ENCODE data around the gene SUPT5H. TPM values are rescaled to one million over a fixed set of nuclear protein-coding genes. Genes with fewer than 3 reads are reported as not detected.

Gene SUPT5H
- total and polyA plus RNA-seq, 2 of the 13 experiments (the other 11 are each of a cell fraction or from before 2014, with no cell fraction given): 48.2 to 51.7 TPM

DNA sequence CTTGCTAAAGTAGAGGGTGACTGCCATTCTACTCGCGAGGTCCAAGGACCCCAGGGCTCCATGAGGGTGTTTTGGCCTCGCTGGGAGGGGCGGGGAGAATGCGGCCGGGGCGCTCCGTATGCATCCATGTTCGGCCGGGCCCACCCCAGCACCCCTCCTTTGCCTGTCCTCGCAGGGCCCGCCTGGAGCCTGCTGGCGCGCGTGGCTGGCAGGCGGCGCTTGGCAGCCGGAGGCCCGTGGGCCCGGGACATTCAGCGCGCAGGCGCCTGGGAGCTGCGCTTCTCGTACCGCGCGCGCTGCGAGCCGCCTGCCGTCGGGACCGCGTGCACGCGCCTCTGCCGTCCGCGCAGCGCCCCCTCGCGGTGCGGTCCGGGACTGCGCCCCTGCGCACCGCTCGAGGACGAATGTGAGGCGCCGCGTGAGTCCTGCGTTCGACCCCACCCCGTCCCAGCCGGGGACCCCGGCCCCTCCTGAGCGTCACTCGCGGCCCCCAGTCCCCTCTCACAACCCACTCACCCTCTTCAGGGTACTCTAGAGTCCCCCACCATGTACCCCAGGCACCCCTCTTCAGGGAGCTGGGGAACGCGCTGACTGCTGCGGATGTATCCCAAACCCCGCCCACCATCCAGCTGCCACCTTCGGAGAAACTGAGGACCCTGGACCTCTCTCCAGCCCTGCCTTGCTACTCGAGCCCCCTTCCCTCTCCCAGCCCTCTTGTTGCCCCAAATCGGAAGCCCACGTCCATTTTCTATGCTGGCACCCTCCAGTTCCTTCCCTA is 57.4 kb downstream of the SUPT5H start (continued):
- TF ChIP-seq CAMTA2 (CRISPR knock-in tag; IDR thresholded peaks at IDR 0.05; ENCODE audit: borderline replicate concordance) (peak; percentile 93; the same call in 1 of the 2 replicates), ARID5B (CRISPR knock-in tag; IDR thresholded peaks at IDR 0.05) (peak; percentile 36), TERF1 (CRISPR knock-in tag; IDR thresholded peaks at IDR 0.05) (peak; percentile 98), ZNF441 (CRISPR knock-in tag; IDR thresholded peaks at IDR 0.05; ENCODE audit: borderline replicate concordance) (peak; percentile 95), CSRNP1 (CRISPR knock-in tag; IDR thresholded peaks at IDR 0.05) (peak; percentile 99), U2AF1 (optimal IDR thresholded peaks at IDR 0.05; ENCODE audit: low read depth, low read length) (no peak), TCF7L2 (IDR thresholded peaks at IDR 0.05; ENCODE audit: low read depth, low read length) (no peak), REL (CRISPR knock-in tag; conservative IDR thresholded peaks at IDR 0.05) (peak; percentile 98), RXRA (CRISPR knock-in tag; IDR thresholded peaks at IDR 0.05) (peak; percentile 48; the same call in 1 of the 2 replicates), KDM5B (CRISPR knock-in tag; IDR thresholded peaks at IDR 0.05; ENCODE audit: borderline replicate concordance) (peak; percentile 100), ZNF704 (CRISPR knock-in tag; IDR thresholded peaks at IDR 0.05; ENCODE audit: borderline replicate concordance) (peak; percentile 95; the same call in 1 of the 2 replicates), JUNB (CRISPR knock-in tag; IDR thresholded peaks at IDR 0.05; ENCODE audit: borderline replicate concordance) (peak; percentile 90), ZNF672 (CRISPR knock-in tag; IDR thresholded peaks at IDR 0.05) (peak; percentile 96)
- TF ChIP-seq, protein P1, sequence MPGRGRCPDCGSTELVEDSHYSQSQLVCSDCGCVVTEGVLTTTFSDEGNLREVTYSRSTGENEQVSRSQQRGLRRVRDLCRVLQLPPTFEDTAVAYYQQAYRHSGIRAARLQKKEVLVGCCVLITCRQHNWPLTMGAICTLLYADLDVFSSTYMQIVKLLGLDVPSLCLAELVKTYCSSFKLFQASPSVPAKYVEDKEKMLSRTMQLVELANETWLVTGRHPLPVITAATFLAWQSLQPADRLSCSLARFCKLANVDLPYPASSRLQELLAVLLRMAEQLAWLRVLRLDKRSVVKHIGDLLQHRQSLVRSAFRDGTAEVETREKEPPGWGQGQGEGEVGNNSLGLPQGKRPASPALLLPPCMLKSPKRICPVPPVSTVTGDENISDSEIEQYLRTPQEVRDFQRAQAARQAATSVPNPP (CRISPR knock-in tag; IDR thresholded peaks at IDR 0.05): peak; percentile 99
- TF ChIP-seq, protein P2, sequence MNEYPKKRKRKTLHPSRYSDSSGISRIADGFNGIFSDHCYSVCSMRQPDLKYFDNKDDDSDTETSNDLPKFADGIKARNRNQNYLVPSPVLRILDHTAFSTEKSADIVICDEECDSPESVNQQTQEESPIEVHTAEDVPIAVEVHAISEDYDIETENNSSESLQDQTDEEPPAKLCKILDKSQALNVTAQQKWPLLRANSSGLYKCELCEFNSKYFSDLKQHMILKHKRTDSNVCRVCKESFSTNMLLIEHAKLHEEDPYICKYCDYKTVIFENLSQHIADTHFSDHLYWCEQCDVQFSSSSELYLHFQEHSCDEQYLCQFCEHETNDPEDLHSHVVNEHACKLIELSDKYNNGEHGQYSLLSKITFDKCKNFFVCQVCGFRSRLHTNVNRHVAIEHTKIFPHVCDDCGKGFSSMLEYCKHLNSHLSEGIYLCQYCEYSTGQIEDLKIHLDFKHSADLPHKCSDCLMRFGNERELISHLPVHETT (CRISPR knock-in tag; conservative IDR thresholded peaks at IDR 0.05): peak; percentile 90
- TF ChIP-seq, protein P3, sequence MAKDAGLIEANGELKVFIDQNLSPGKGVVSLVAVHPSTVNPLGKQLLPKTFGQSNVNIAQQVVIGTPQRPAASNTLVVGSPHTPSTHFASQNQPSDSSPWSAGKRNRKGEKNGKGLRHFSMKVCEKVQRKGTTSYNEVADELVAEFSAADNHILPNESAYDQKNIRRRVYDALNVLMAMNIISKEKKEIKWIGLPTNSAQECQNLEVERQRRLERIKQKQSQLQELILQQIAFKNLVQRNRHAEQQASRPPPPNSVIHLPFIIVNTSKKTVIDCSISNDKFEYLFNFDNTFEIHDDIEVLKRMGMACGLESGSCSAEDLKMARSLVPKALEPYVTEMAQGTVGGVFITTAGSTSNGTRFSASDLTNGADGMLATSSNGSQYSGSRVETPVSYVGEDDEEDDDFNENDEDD (CRISPR knock-in tag; IDR thresholded peaks at IDR 0.05; ENCODE audit: borderline replicate concordance): peak; percentile 98
